ENCODE data around the gene DMC1. TPM values are rescaled to one million over a fixed set of nuclear protein-coding genes. Genes with fewer than 3 reads are reported as not detected.

The DMC1 gene
- total and polyA plus RNA-seq, 7 experiments from 2014 or later: 0.13 to 7.4 (median 0.54) TPM; not detected in 2

GRCh38 chr22:38549101-38549894, 20.7 kb downstream of the DMC1 start:
- no peak overlapping the region for H3K27ac ChIP-seq (ENCODE audit: low read depth, low read length)
- H3K4me1 Mint-ChIP-seq: peaks cover 0 to 2% (median 0%) of the 10 kb centered on the region in 7 donors
- ATAC-seq: peak; percentile 59
- DNase-seq: no peak
- peaks cover 0 to 8% (median 0%) of the 10 kb centered on the region in 5 donors for H3K36me3 Mint-ChIP-seq
- intact Hi-C loops (cut with micrococcal nuclease): no loop called here
- H3K27me3 Mint-ChIP-seq: no peaks in the 10 kb centered on the region
- ChIA-PET POLR2A (no interaction called here), CTCF (no interaction called here)
- H3K9me3 ChIP-seq (ENCODE audit: control insufficient read depth in 2 of 3, low read length in 3 of 3): peaks cover 0 to 1% (median 0%) of the 10 kb centered on the region in 3 experiments
- H3K27me3 ChIP-seq (ENCODE audit: control insufficient read depth in 2 of 2, insufficient read depth in 2 of 2, low read length in 2 of 2): no peaks in the 10 kb centered on the region
- peaks cover 0 to 8% (median 2%) of the 10 kb centered on the region in 11 donors for H3K9me3 Mint-ChIP-seq
- H3K4me3 Mint-ChIP-seq: no peak overlapping the region
- H3K4me1 ChIP-seq (ENCODE audit: control insufficient read depth in 2 of 2, insufficient read depth in 2 of 2, low read length in 2 of 2): no peaks in the 10 kb centered on the region
- no peak overlapping the region for H3K4me3 ChIP-seq (ENCODE audit: low read length)
- H3K27ac Mint-ChIP-seq: no peak overlapping the region
- no peaks in the 10 kb centered on the region for H3K36me3 ChIP-seq (ENCODE audit: control insufficient read depth in 2 of 3, insufficient read depth in 3 of 3, low read length in 3 of 3)

GRCh38 chr22:38540701-38541100, 29.3 kb downstream of the DMC1 start:
- H3K36me3 ChIP-seq (ENCODE audit: control insufficient read depth in 2 of 3, insufficient read depth in 3 of 3, low read length in 3 of 3): no peaks in the 10 kb centered on the region
- no peaks in the 10 kb centered on the region for H3K27me3 ChIP-seq (ENCODE audit: control insufficient read depth in 2 of 2, insufficient read depth in 2 of 2, low read length in 2 of 2)
- intact Hi-C loops (cut with micrococcal nuclease): no loop called here
- ChIA-PET POLR2A (no interaction called here), CTCF (interaction anchor here (0.5 to 0.6 kb wide), 2 partner anchors 244 to 486 kb away, joined by 3 read pairs; no protein-coding TSS in a partner anchor)
- Mint-ChIP-seq H3K27ac (no peak overlapping the region), H3K36me3 (peaks cover 0 to 31% (median 4%) of the 10 kb centered on the region in 5 donors), H3K27me3 (no peaks in the 10 kb centered on the region), H3K4me1 (no peaks in the 10 kb centered on the region), H3K4me3 (no peak overlapping the region), H3K9me3 (peaks cover 4 to 30% (median 15%) of the 10 kb centered on the region in 11 donors)
- H3K9me3 ChIP-seq (ENCODE audit: control insufficient read depth in 2 of 3, low read length in 3 of 3): peaks cover 0 to 9% (median 0%) of the 10 kb centered on the region in 3 experiments
- DNase-seq (no peak), ATAC-seq (no peak)
- no peaks in the 10 kb centered on the region for H3K4me1 ChIP-seq (ENCODE audit: control insufficient read depth in 2 of 2, insufficient read depth in 2 of 2, low read length in 2 of 2)
- H3K4me3 ChIP-seq (ENCODE audit: low read length): no peak overlapping the region
- no peak overlapping the region for H3K27ac ChIP-seq (ENCODE audit: low read depth, low read length)

DNA sequence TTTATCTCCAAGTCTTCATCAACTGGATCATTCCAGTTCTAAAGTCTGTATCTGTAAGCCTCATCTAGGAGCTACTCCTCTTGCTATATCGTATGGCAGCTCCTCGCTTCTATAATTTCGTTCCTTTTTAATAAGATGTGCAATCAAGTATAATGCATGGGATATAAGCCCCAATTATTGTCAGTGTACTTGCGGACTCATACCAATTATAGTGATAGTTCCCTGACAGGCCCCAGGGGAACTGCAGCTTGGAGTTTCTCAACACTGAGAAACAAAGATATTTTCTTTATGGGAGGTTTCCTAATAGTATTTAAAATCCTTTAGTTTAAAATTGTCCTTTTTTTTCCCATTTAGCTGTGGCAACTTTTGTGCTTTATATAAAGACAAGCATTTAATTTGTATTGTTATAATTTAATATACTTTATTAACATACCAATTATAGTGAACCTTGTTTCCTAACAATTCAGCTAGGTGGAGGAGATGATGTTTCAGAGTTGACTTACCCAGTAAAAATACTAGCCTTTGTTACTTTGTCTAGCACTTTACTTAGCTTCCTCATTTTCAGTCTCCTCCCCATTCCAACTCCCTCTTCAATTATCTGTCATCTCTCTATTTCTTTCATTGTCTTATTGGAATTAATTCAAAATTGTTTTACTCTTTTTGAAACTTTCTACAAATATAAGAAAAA, 38.6 kb downstream of the DMC1 start:
- Histone ChIP-seq H3K36me3 (ENCODE audit: control insufficient read depth in 2 of 3, insufficient read depth in 3 of 3, low read length in 3 of 3) (no peaks in the 10 kb centered on the region), H3K27ac (ENCODE audit: low read depth, low read length) (peak overlapping the region; percentile 50), H3K4me1 (ENCODE audit: control insufficient read depth in 2 of 2, insufficient read depth in 2 of 2, low read length in 2 of 2) (peaks cover 0 to 14% of the 10 kb centered on the region in 2 donors), H3K27me3 (ENCODE audit: control insufficient read depth in 2 of 2, insufficient read depth in 2 of 2, low read length in 2 of 2) (no peaks in the 10 kb centered on the region), H3K9me3 (ENCODE audit: control insufficient read depth in 2 of 3, low read length in 3 of 3) (no peaks in the 10 kb centered on the region), H3K4me3 (ENCODE audit: low read length) (no peak overlapping the region)
- no peaks in the 10 kb centered on the region for H3K9me3 Mint-ChIP-seq
- H3K36me3 Mint-ChIP-seq: peaks cover 0 to 7% (median 0%) of the 10 kb centered on the region in 5 donors
- H3K27me3 Mint-ChIP-seq: no peaks in the 10 kb centered on the region
- POLR2A ChIA-PET: interaction anchor here (0.7 to 1.4 kb wide), 4 partner anchors 9 to 44 kb away, joined by 3 to 4 read pairs (median 3); partner anchors contain the start of gene DMC1
- peaks cover 6 to 26% (median 16%) of the 10 kb centered on the region in 7 donors for H3K4me1 Mint-ChIP-seq
- CTCF ChIA-PET: interaction anchor here (0.6 kb wide), 2 partner anchors 235 to 478 kb away, joined by 3 to 6 read pairs; no protein-coding TSS in a partner anchor
- DNase-seq (no peak), ATAC-seq (peak; percentile 41)
- intact Hi-C loops (cut with micrococcal nuclease): loop anchor here (2.0 to 10.0 kb wide), 2 partner anchors 39 to 47 kb away; partner anchors contain the start of gene DMC1 (in 1 of the 2)
- H3K4me3 Mint-ChIP-seq: peak overlapping the region; percentile 3 to 80 (median 64)
- peak overlapping the region; percentile 82 to 90 (median 84) for H3K27ac Mint-ChIP-seq

GRCh38 chr22:38524429-38524828, 45.6 kb downstream of the DMC1 start:
- no peak overlapping the region for H3K27ac Mint-ChIP-seq
- H3K4me1 Mint-ChIP-seq: peaks cover 0 to 4% (median 3%) of the 10 kb centered on the region in 7 donors

GRCh38 chr22:38523479-38523878, 46.5 kb downstream of the DMC1 start:
- ATAC-seq (no peak), DNase-seq (no peak)
- peaks cover 0 to 4% (median 0%) of the 10 kb centered on the region in 7 donors for H3K4me1 Mint-ChIP-seq
- Histone ChIP-seq H3K36me3 (ENCODE audit: control insufficient read depth in 2 of 3, insufficient read depth in 3 of 3, low read length in 3 of 3) (no peaks in the 10 kb centered on the region), H3K4me3 (ENCODE audit: low read length) (no peak overlapping the region), H3K4me1 (ENCODE audit: control insufficient read depth in 2 of 2, insufficient read depth in 2 of 2, low read length in 2 of 2) (no peaks in the 10 kb centered on the region), H3K27me3 (ENCODE audit: control insufficient read depth in 2 of 2, insufficient read depth in 2 of 2, low read length in 2 of 2) (no peaks in the 10 kb centered on the region), H3K27ac (ENCODE audit: low read depth, low read length) (no peak overlapping the region), H3K9me3 (ENCODE audit: control insufficient read depth in 2 of 3, low read length in 3 of 3) (no peaks in the 10 kb centered on the region)
- no peak overlapping the region for H3K27ac Mint-ChIP-seq
- ChIA-PET POLR2A (interaction anchor here (0.7 to 1.0 kb wide), 5 partner anchors 13 to 41 kb away, joined by 3 to 6 read pairs (median 4); no protein-coding TSS in a partner anchor), CTCF (interaction anchor here (0.7 to 0.8 kb wide), 2 partner anchors 263 to 470 kb away, joined by 3 to 5 read pairs; no protein-coding TSS in a partner anchor)
- H3K36me3 Mint-ChIP-seq: no peaks in the 10 kb centered on the region
- H3K4me3 Mint-ChIP-seq: no peak overlapping the region
- intact Hi-C loops (cut with micrococcal nuclease): no loop called here
- no peaks in the 10 kb centered on the region for H3K9me3 Mint-ChIP-seq
- peaks cover 0 to 14% (median 4%) of the 10 kb centered on the region in 5 donors for H3K27me3 Mint-ChIP-seq

More at GRCh38 chr22:38524429-38524828, 45.6 kb downstream of the DMC1 start:
- POLR2A ChIA-PET: interaction anchor here (0.9 kb wide), 1 partner anchor 15 kb away, joined by 5 read pairs; no protein-coding TSS in a partner anchor
- H3K36me3 ChIP-seq (ENCODE audit: control insufficient read depth in 2 of 3, insufficient read depth in 3 of 3, low read length in 3 of 3): no peaks in the 10 kb centered on the region
- H3K4me3 Mint-ChIP-seq: no peak overlapping the region
- no peaks in the 10 kb centered on the region for H3K9me3 ChIP-seq (ENCODE audit: control insufficient read depth in 2 of 3, low read length in 3 of 3)
- intact Hi-C loops (cut with micrococcal nuclease): no loop called here
- no peak for DNase-seq
- no peak overlapping the region for H3K4me3 ChIP-seq (ENCODE audit: low read length)
- no peak for ATAC-seq
- peaks cover 0 to 14% (median 4%) of the 10 kb centered on the region in 5 donors for H3K27me3 Mint-ChIP-seq
- peaks cover 0 to 2% (median 0%) of the 10 kb centered on the region in 5 donors for H3K36me3 Mint-ChIP-seq
- CTCF ChIA-PET: no interaction called here
- no peaks in the 10 kb centered on the region for H3K4me1 ChIP-seq (ENCODE audit: control insufficient read depth in 2 of 2, insufficient read depth in 2 of 2, low read length in 2 of 2)
- H3K27ac ChIP-seq (ENCODE audit: low read depth, low read length): no peak overlapping the region
- no peaks in the 10 kb centered on the region for H3K9me3 Mint-ChIP-seq
- H3K27me3 ChIP-seq (ENCODE audit: control insufficient read depth in 2 of 2, insufficient read depth in 2 of 2, low read length in 2 of 2): no peaks in the 10 kb centered on the region

DNA sequence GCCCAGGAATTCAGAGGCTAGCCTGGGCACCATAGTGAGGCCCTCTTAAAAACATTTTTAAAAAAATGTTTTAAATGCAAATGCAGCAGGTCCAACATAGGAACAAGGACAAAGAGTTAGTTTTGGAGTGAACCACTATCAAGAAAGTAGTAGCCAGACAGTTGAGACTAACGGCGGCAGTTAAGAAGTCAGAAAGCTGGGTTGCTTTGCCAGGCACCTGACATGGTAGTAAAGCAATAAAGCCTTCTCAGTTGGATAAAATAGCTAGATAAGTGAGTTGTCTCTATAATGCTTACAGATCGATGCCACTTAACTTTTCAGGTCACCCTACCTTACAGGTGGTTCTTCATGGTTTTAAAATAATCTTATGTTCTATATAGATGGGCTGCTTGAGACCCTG, 47.0 kb downstream of the DMC1 start:
- H3K4me3 ChIP-seq (ENCODE audit: low read length): no peak overlapping the region
- Mint-ChIP-seq H3K36me3 (no peaks in the 10 kb centered on the region), H3K4me3 (no peak overlapping the region), H3K4me1 (peaks cover 0 to 4% (median 0%) of the 10 kb centered on the region in 7 donors), H3K9me3 (no peaks in the 10 kb centered on the region), H3K27me3 (peaks cover 0 to 14% (median 4%) of the 10 kb centered on the region in 5 donors), H3K27ac (no peak overlapping the region)
- no peak overlapping the region for H3K27ac ChIP-seq (ENCODE audit: low read depth, low read length)
- no peaks in the 10 kb centered on the region for H3K36me3 ChIP-seq (ENCODE audit: control insufficient read depth in 2 of 3, insufficient read depth in 3 of 3, low read length in 3 of 3)
- no peaks in the 10 kb centered on the region for H3K27me3 ChIP-seq (ENCODE audit: control insufficient read depth in 2 of 2, insufficient read depth in 2 of 2, low read length in 2 of 2)
- H3K4me1 ChIP-seq (ENCODE audit: control insufficient read depth in 2 of 2, insufficient read depth in 2 of 2, low read length in 2 of 2): no peaks in the 10 kb centered on the region
- ATAC-seq (no peak), DNase-seq (no peak)
- H3K9me3 ChIP-seq (ENCODE audit: control insufficient read depth in 2 of 3, low read length in 3 of 3): no peaks in the 10 kb centered on the region
- POLR2A ChIA-PET: interaction anchor here (0.6 to 1.0 kb wide), 5 partner anchors 9 to 42 kb away, joined by 3 to 6 read pairs (median 3); no protein-coding TSS in a partner anchor
- intact Hi-C loops (cut with micrococcal nuclease): no loop called here
- CTCF ChIA-PET: interaction anchor here (0.8 kb wide), 1 partner anchor 470 kb away, joined by 3 read pairs; no protein-coding TSS in a partner anchor
